Memory B cell (primary cell): ENCODE data around the gene ETF1.

Source experiments
- ATAC-seq: fragments of 150-1000 bp; cut with Tn5 transposase; 2 replicates; pipeline ENCODE4 v1.10.0; 2021; ENCODE audit warnings: low read depth, mild to moderate bottlenecking, moderate library complexity
- DNase-seq, 2 donors: peaks; one replicate each; pipeline ENCODE4 v3.0.0; 2022; ENCODE audit warnings: low spot score in 2 of 2
- H3K27ac Mint-ChIP-seq: one replicate; pipeline ENCODE4 v1.8.0; 2022; ENCODE audit warnings: mild to moderate bottlenecking, moderate library complexity, mixed read lengths
- H3K27me3 Mint-ChIP-seq: one replicate; pipeline ENCODE4 v1.8.0; 2022; ENCODE audit warnings: mixed read lengths
- H3K36me3 Mint-ChIP-seq: one replicate; pipeline ENCODE4 v1.8.0; 2022; ENCODE audit warnings: mild to moderate bottlenecking, mixed read lengths
- H3K4me1 Mint-ChIP-seq: one replicate; pipeline ENCODE4 v1.8.0; 2022; ENCODE audit warnings: mixed read lengths
- H3K4me3 Mint-ChIP-seq: one replicate; pipeline ENCODE4 v1.8.0; 2022; ENCODE audit warnings: mild to moderate bottlenecking, moderate library complexity, mixed read lengths
- H3K9me3 Mint-ChIP-seq: one replicate; pipeline ENCODE4 v1.8.0; 2022; ENCODE audit warnings: mixed read lengths

The ETF1 gene

GRCh38 chr5:138570871-138571270 is 27.8 kb upstream of the ETF1 start:
- Mint-ChIP-seq H3K36me3 (peaks cover 26% of the 10 kb centered on the region), H3K27ac (no peak overlapping the region), H3K9me3 (peaks cover under 1% of the 10 kb centered on the region), H3K4me1 (peaks cover 14% of the 10 kb centered on the region), H3K4me3 (no peak overlapping the region), H3K27me3 (no peaks in the 10 kb centered on the region)
- no peak for ATAC-seq
- no peak for DNase-seq

- H3K27ac Mint-ChIP-seq = no peak overlapping the region
- no peak overlapping the region for H3K4me3 Mint-ChIP-seq
- peaks cover 28% of the 10 kb centered on the region for H3K36me3 Mint-ChIP-seq
- no peak for DNase-seq
- no peaks in the 10 kb centered on the region for H3K9me3 Mint-ChIP-seq
- no peaks in the 10 kb centered on the region for H3K27me3 Mint-ChIP-seq
- H3K4me1 Mint-ChIP-seq = peaks cover 14% of the 10 kb centered on the region
- no peak for ATAC-seq
These were observed 26.7 kb upstream of the ETF1 start for GRCh38 chr5:138569782-138570181.

- Mint-ChIP-seq H3K4me3 (no peak overlapping the region), H3K27ac (peak overlapping the region; percentile 5)
- no peak for ATAC-seq
These were observed 25.2 kb upstream of the ETF1 start for GRCh38 chr5:138568061-138568824.

GRCh38 chr5:138566792-138567191 is 23.8 kb upstream of the ETF1 start:
- no peak for DNase-seq
- no peak for ATAC-seq
- no peak overlapping the region for H3K4me3 Mint-ChIP-seq
- H3K9me3 Mint-ChIP-seq = no peaks in the 10 kb centered on the region
- peak overlapping the region; percentile 54 for H3K27ac Mint-ChIP-seq
- H3K4me1 Mint-ChIP-seq = peaks cover 17% of the 10 kb centered on the region
- peaks cover 29% of the 10 kb centered on the region for H3K36me3 Mint-ChIP-seq
- no peaks in the 10 kb centered on the region for H3K27me3 Mint-ChIP-seq

More at GRCh38 chr5:138568061-138568824, 25.2 kb upstream of the ETF1 start:
- Mint-ChIP-seq H3K4me1 (peaks cover 16% of the 10 kb centered on the region), H3K36me3 (peaks cover 32% of the 10 kb centered on the region), H3K9me3 (no peaks in the 10 kb centered on the region), H3K27me3 (no peaks in the 10 kb centered on the region)
- DNase-seq = no peak

- Mint-ChIP-seq H3K36me3 (peaks cover 36% of the 10 kb centered on the region), H3K9me3 (no peaks in the 10 kb centered on the region), H3K4me1 (peaks cover 17% of the 10 kb centered on the region), H3K27me3 (no peaks in the 10 kb centered on the region), H3K4me3 (no peak overlapping the region), H3K27ac (peak overlapping the region; percentile 63)
- no peak for ATAC-seq
- no peak for DNase-seq
These were observed 22.2 kb upstream of the ETF1 start for GRCh38 chr5:138565100-138565821.

GRCh38 chr5:138564242-138564641 is 21.2 kb upstream of the ETF1 start:
- no peaks in the 10 kb centered on the region for H3K27me3 Mint-ChIP-seq
- H3K27ac Mint-ChIP-seq = no peak overlapping the region
- ATAC-seq (no peak), DNase-seq (no peak)
- peaks cover 12% of the 10 kb centered on the region for H3K4me1 Mint-ChIP-seq
- H3K36me3 Mint-ChIP-seq = peaks cover 43% of the 10 kb centered on the region
- no peaks in the 10 kb centered on the region for H3K9me3 Mint-ChIP-seq
- H3K4me3 Mint-ChIP-seq = no peak overlapping the region

- no peaks in the 10 kb centered on the region for H3K9me3 Mint-ChIP-seq
- no peak overlapping the region for H3K4me3 Mint-ChIP-seq
- H3K27ac Mint-ChIP-seq = peak overlapping the region; percentile 36
- ATAC-seq (no peak), DNase-seq (no peak)
- H3K36me3 Mint-ChIP-seq = peaks cover 45% of the 10 kb centered on the region
- no peaks in the 10 kb centered on the region for H3K27me3 Mint-ChIP-seq
- peaks cover 9% of the 10 kb centered on the region for H3K4me1 Mint-ChIP-seq
These were observed 20.5 kb upstream of the ETF1 start for GRCh38 chr5:138563340-138564118.

- Mint-ChIP-seq H3K27me3 (no peaks in the 10 kb centered on the region), H3K27ac (no peak overlapping the region), H3K4me3 (no peak overlapping the region), H3K36me3 (peaks cover 46% of the 10 kb centered on the region), H3K4me1 (peaks cover 9% of the 10 kb centered on the region), H3K9me3 (no peaks in the 10 kb centered on the region)
- no peak for DNase-seq
- ATAC-seq = no peak
These were observed 17.9 kb upstream of the ETF1 start for GRCh38 chr5:138560971-138561370.

GRCh38 chr5:138559937-138560336 is 16.9 kb upstream of the ETF1 start:
- Mint-ChIP-seq H3K4me1 (peaks cover 6% of the 10 kb centered on the region), H3K9me3 (no peaks in the 10 kb centered on the region), H3K4me3 (no peak overlapping the region), H3K27me3 (no peaks in the 10 kb centered on the region), H3K36me3 (peaks cover 46% of the 10 kb centered on the region), H3K27ac (no peak overlapping the region)
- no peak for DNase-seq
- no peak for ATAC-seq

- H3K4me1 Mint-ChIP-seq = no peaks in the 10 kb centered on the region
- no peaks in the 10 kb centered on the region for H3K27me3 Mint-ChIP-seq
- H3K36me3 Mint-ChIP-seq = peaks cover 39% of the 10 kb centered on the region
- H3K9me3 Mint-ChIP-seq = no peaks in the 10 kb centered on the region
- no peak overlapping the region for H3K4me3 Mint-ChIP-seq
- ATAC-seq = no peak
- DNase-seq = no peak
- no peak overlapping the region for H3K27ac Mint-ChIP-seq
These were observed 14.6 kb upstream of the ETF1 start for GRCh38 chr5:138557677-138558076.

- peak overlapping the region; percentile 28 for H3K27ac Mint-ChIP-seq
- peaks cover 2% of the 10 kb centered on the region for H3K4me1 Mint-ChIP-seq
- ATAC-seq (no peak), DNase-seq (no peak)
- no peak overlapping the region for H3K4me3 Mint-ChIP-seq
- H3K36me3 Mint-ChIP-seq = peaks cover 25% of the 10 kb centered on the region
- H3K27me3 Mint-ChIP-seq = no peaks in the 10 kb centered on the region
- H3K9me3 Mint-ChIP-seq = no peaks in the 10 kb centered on the region
These were observed 11.1 kb upstream of the ETF1 start for GRCh38 chr5:138554143-138554542.

GRCh38 chr5:138553437-138554095 is 10.5 kb upstream of the ETF1 start:
- H3K27me3 Mint-ChIP-seq = no peaks in the 10 kb centered on the region
- no peak for ATAC-seq
- no peak overlapping the region for H3K4me3 Mint-ChIP-seq
- H3K36me3 Mint-ChIP-seq = peaks cover 19% of the 10 kb centered on the region
- no peak for DNase-seq
- peak overlapping the region; percentile 28 for H3K27ac Mint-ChIP-seq
- peaks cover 2% of the 10 kb centered on the region for H3K4me1 Mint-ChIP-seq
- H3K9me3 Mint-ChIP-seq = no peaks in the 10 kb centered on the region

- DNase-seq = no peak
- peaks cover 7% of the 10 kb centered on the region for H3K4me1 Mint-ChIP-seq
- no peaks in the 10 kb centered on the region for H3K27me3 Mint-ChIP-seq
- peaks cover 17% of the 10 kb centered on the region for H3K36me3 Mint-ChIP-seq
- H3K4me3 Mint-ChIP-seq = no peak overlapping the region
- no peak for ATAC-seq
- H3K27ac Mint-ChIP-seq = peak overlapping the region; percentile 47
- H3K9me3 Mint-ChIP-seq = no peaks in the 10 kb centered on the region
These were observed 9.6 kb upstream of the ETF1 start for GRCh38 chr5:138552657-138553056.

GRCh38 chr5:138549414-138549813 is 6.4 kb upstream of the ETF1 start:
- H3K4me3 Mint-ChIP-seq = no peak overlapping the region
- H3K27ac Mint-ChIP-seq = no peak overlapping the region
- DNase-seq (no peak), ATAC-seq (no peak)
- peaks cover 2% of the 10 kb centered on the region for H3K36me3 Mint-ChIP-seq
- no peaks in the 10 kb centered on the region for H3K27me3 Mint-ChIP-seq
- H3K9me3 Mint-ChIP-seq = no peaks in the 10 kb centered on the region
- peaks cover 20% of the 10 kb centered on the region for H3K4me1 Mint-ChIP-seq
